Measurements from ENCODE around the gene TMBIM6.

The TMBIM6 gene

GRCh38 chr12:49789992-49790391 is 48.6 kb downstream of the TMBIM6 start:
- Histone ChIP-seq H3K4me3 (ENCODE audit: low read length) (no peak overlapping the region), H3K27me3 (ENCODE audit: control insufficient read depth, insufficient read depth, low read length) (no peaks in the 10 kb centered on the region), H3K27ac (ENCODE audit: low read depth, low read length) (no peak overlapping the region), H3K36me3 (ENCODE audit: control insufficient read depth, insufficient read depth, low read length) (peaks cover 2% of the 10 kb centered on the region), H3K4me1 (ENCODE audit: control insufficient read depth, insufficient read depth, low read length) (no peaks in the 10 kb centered on the region), H3K9ac (ENCODE audit: low read length) (no peak overlapping the region)

- Histone ChIP-seq H3K36me3 (ENCODE audit: control insufficient read depth, insufficient read depth, low read length) (peaks cover 2% of the 10 kb centered on the region), H3K27me3 (ENCODE audit: control insufficient read depth, insufficient read depth, low read length) (no peaks in the 10 kb centered on the region), H3K4me3 (ENCODE audit: low read length) (no peak overlapping the region)
Measured at GRCh38 chr12:49790741-49791555, 49.6 kb downstream of the TMBIM6 start.

GRCh38 chr12:49791700-49792099 is 50.3 kb downstream of the TMBIM6 start:
- no peaks in the 10 kb centered on the region for H3K4me1 ChIP-seq (ENCODE audit: control insufficient read depth, insufficient read depth, low read length)
- H3K27me3 ChIP-seq (ENCODE audit: control insufficient read depth, insufficient read depth, low read length) = no peaks in the 10 kb centered on the region
- H3K36me3 ChIP-seq (ENCODE audit: control insufficient read depth, insufficient read depth, low read length) = peaks cover 2% of the 10 kb centered on the region
- no peak overlapping the region for H3K27ac ChIP-seq (ENCODE audit: low read depth, low read length)
- H3K4me3 ChIP-seq (ENCODE audit: low read length) = no peak overlapping the region
- no peak overlapping the region for H3K9ac ChIP-seq (ENCODE audit: low read length)

More at GRCh38 chr12:49790741-49791555, 49.6 kb downstream of the TMBIM6 start:
- H3K27ac ChIP-seq (ENCODE audit: low read depth, low read length) = no peak overlapping the region
- no peak overlapping the region for H3K9ac ChIP-seq (ENCODE audit: low read length)
- H3K4me1 ChIP-seq (ENCODE audit: control insufficient read depth, insufficient read depth, low read length) = no peaks in the 10 kb centered on the region

GRCh38 chr12:49792181-49792970 is 51.0 kb downstream of the TMBIM6 start:
- H3K4me3 ChIP-seq (ENCODE audit: low read length) = no peak overlapping the region
- no peak overlapping the region for H3K27ac ChIP-seq (ENCODE audit: low read depth, low read length)
- H3K27me3 ChIP-seq (ENCODE audit: control insufficient read depth, insufficient read depth, low read length) = no peaks in the 10 kb centered on the region
- H3K4me1 ChIP-seq (ENCODE audit: control insufficient read depth, insufficient read depth, low read length) = no peaks in the 10 kb centered on the region
- peaks cover 2% of the 10 kb centered on the region for H3K36me3 ChIP-seq (ENCODE audit: control insufficient read depth, insufficient read depth, low read length)
- no peak overlapping the region for H3K9ac ChIP-seq (ENCODE audit: low read length)

- Histone ChIP-seq H3K27ac (ENCODE audit: low read depth, low read length) (no peak overlapping the region), H3K27me3 (ENCODE audit: control insufficient read depth, insufficient read depth, low read length) (no peaks in the 10 kb centered on the region), H3K9ac (ENCODE audit: low read length) (no peak overlapping the region), H3K4me3 (ENCODE audit: low read length) (no peak overlapping the region), H3K4me1 (ENCODE audit: control insufficient read depth, insufficient read depth, low read length) (no peaks in the 10 kb centered on the region), H3K36me3 (ENCODE audit: control insufficient read depth, insufficient read depth, low read length) (peaks cover 6% of the 10 kb centered on the region)
Measured at GRCh38 chr12:49792976-49793580, 51.7 kb downstream of the TMBIM6 start.

- Histone ChIP-seq H3K9ac (ENCODE audit: low read length) (no peak overlapping the region), H3K4me1 (ENCODE audit: control insufficient read depth, insufficient read depth, low read length) (no peaks in the 10 kb centered on the region), H3K4me3 (ENCODE audit: low read length) (no peak overlapping the region), H3K27me3 (ENCODE audit: control insufficient read depth, insufficient read depth, low read length) (no peaks in the 10 kb centered on the region), H3K36me3 (ENCODE audit: control insufficient read depth, insufficient read depth, low read length) (peaks cover 6% of the 10 kb centered on the region), H3K27ac (ENCODE audit: low read depth, low read length) (no peak overlapping the region)
Measured at GRCh38 chr12:49793620-49794019, 52.3 kb downstream of the TMBIM6 start.

GRCh38 chr12:49794021-49794420 is 52.7 kb downstream of the TMBIM6 start:
- H3K36me3 ChIP-seq (ENCODE audit: control insufficient read depth, insufficient read depth, low read length) = peaks cover 6% of the 10 kb centered on the region
- no peaks in the 10 kb centered on the region for H3K4me1 ChIP-seq (ENCODE audit: control insufficient read depth, insufficient read depth, low read length)
- H3K27me3 ChIP-seq (ENCODE audit: control insufficient read depth, insufficient read depth, low read length) = no peaks in the 10 kb centered on the region
- H3K27ac ChIP-seq (ENCODE audit: low read depth, low read length) = no peak overlapping the region
- no peak overlapping the region for H3K4me3 ChIP-seq (ENCODE audit: low read length)
- no peak overlapping the region for H3K9ac ChIP-seq (ENCODE audit: low read length)

GRCh38 chr12:49794811-49795653 is 53.7 kb downstream of the TMBIM6 start:
- no peaks in the 10 kb centered on the region for H3K27me3 ChIP-seq (ENCODE audit: control insufficient read depth, insufficient read depth, low read length)
- H3K27ac ChIP-seq (ENCODE audit: low read depth, low read length) = no peak overlapping the region
- no peak overlapping the region for H3K9ac ChIP-seq (ENCODE audit: low read length)
- H3K4me1 ChIP-seq (ENCODE audit: control insufficient read depth, insufficient read depth, low read length) = no peaks in the 10 kb centered on the region
- H3K36me3 ChIP-seq (ENCODE audit: control insufficient read depth, insufficient read depth, low read length) = peaks cover 6% of the 10 kb centered on the region
- no peak overlapping the region for H3K4me3 ChIP-seq (ENCODE audit: low read length)

GRCh38 chr12:49795654-49796105 is 54.3 kb downstream of the TMBIM6 start:
- H3K9ac ChIP-seq (ENCODE audit: low read length) = no peak overlapping the region
- H3K4me1 ChIP-seq (ENCODE audit: control insufficient read depth, insufficient read depth, low read length) = no peaks in the 10 kb centered on the region
- no peaks in the 10 kb centered on the region for H3K27me3 ChIP-seq (ENCODE audit: control insufficient read depth, insufficient read depth, low read length)
- H3K4me3 ChIP-seq (ENCODE audit: low read length) = no peak overlapping the region
- no peak overlapping the region for H3K27ac ChIP-seq (ENCODE audit: low read depth, low read length)
- H3K36me3 ChIP-seq (ENCODE audit: control insufficient read depth, insufficient read depth, low read length) = peaks cover 6% of the 10 kb centered on the region

- Histone ChIP-seq H3K9ac (ENCODE audit: low read length) (no peak overlapping the region), H3K36me3 (ENCODE audit: control insufficient read depth, insufficient read depth, low read length) (peaks cover 9% of the 10 kb centered on the region), H3K27me3 (ENCODE audit: control insufficient read depth, insufficient read depth, low read length) (no peaks in the 10 kb centered on the region), H3K4me3 (ENCODE audit: low read length) (no peak overlapping the region), H3K4me1 (ENCODE audit: control insufficient read depth, insufficient read depth, low read length) (no peaks in the 10 kb centered on the region), H3K27ac (ENCODE audit: low read depth, low read length) (no peak overlapping the region)
Measured at GRCh38 chr12:49796155-49796554, 54.8 kb downstream of the TMBIM6 start.

- Histone ChIP-seq H3K9ac (ENCODE audit: low read length) (no peak overlapping the region), H3K4me1 (ENCODE audit: control insufficient read depth, insufficient read depth, low read length) (no peaks in the 10 kb centered on the region), H3K4me3 (ENCODE audit: low read length) (no peak overlapping the region), H3K27ac (ENCODE audit: low read depth, low read length) (no peak overlapping the region), H3K27me3 (ENCODE audit: control insufficient read depth, insufficient read depth, low read length) (no peaks in the 10 kb centered on the region), H3K36me3 (ENCODE audit: control insufficient read depth, insufficient read depth, low read length) (peaks cover 14% of the 10 kb centered on the region)
Measured at GRCh38 chr12:49796606-49797448, 55.5 kb downstream of the TMBIM6 start.

Measured in rectal smooth muscle tissue (tissue), 1 donor.